SK-N-SH (cell line): ENCODE data around the gene SIDT1.

Experiments
- EP300 ChIP-seq, 2 experiments: IDR thresholded peaks; 2 replicates each; pipeline versions ENCODE4 v1.4.0 to v1.6.1; 2012; ENCODE audit warnings: borderline replicate concordance in 1 of 2, low read depth in 1 of 2, low read length in 1 of 2
- MXI1 ChIP-seq: IDR thresholded peaks from 2 replicates; pipeline ENCODE4 v1.6.1; 2012; ENCODE audit warnings: mild to moderate bottlenecking, low read depth, low read length, improper control_type of control experiment
- NFIC ChIP-seq: IDR thresholded peaks from 2 replicates; pipeline ENCODE4 v1.4.0; 2012; ENCODE audit warnings: borderline replicate concordance
- POLR2AphosphoS5 ChIP-seq: IDR thresholded peaks from 2 replicates; pipeline ENCODE4 v1.6.1; 2012; ENCODE audit warnings: low read depth, low read length
- RAD21 ChIP-seq: IDR thresholded peaks from 2 replicates; pipeline ENCODE4 v1.6.1; 2012; ENCODE audit warnings: mild to moderate bottlenecking, low read length
- SIN3A ChIP-seq: IDR thresholded peaks from 2 replicates; pipeline ENCODE4 v1.6.1; 2012; ENCODE audit warnings: low read depth, mild to moderate bottlenecking, low read length, moderate library complexity, borderline replicate concordance
- TCF12 ChIP-seq: IDR thresholded peaks from 2 replicates; pipeline ENCODE4 v1.4.0; 2012
- TEAD4 ChIP-seq: IDR thresholded peaks from 2 replicates; pipeline ENCODE4 v1.4.0; 2012; ENCODE audit warnings: mild to moderate bottlenecking, borderline replicate concordance; ENCODE audit not compliant: insufficient read depth
- YY1 ChIP-seq: IDR thresholded peaks from 2 replicates; pipeline ENCODE4 v1.4.0; 2012; ENCODE audit warnings: low read depth, mild to moderate bottlenecking
- TF ChIP-seq, protein P1 (sequence below): IDR thresholded peaks from 2 replicates; pipeline ENCODE4 v1.6.1; 2012; ENCODE audit warnings: mild to moderate bottlenecking, low read depth, low read length, moderate library complexity
- TF ChIP-seq, protein P2 (sequence below): fragments of 200-600 bp; sonication (generic); IDR thresholded peaks from 2 replicates; pipeline ENCODE4 v1.6.1; 2017; ENCODE audit warnings: antibody characterized with exemption, mild to moderate bottlenecking, moderate library complexity
- TF ChIP-seq, protein P3 (sequence below): IDR thresholded peaks from 2 replicates; pipeline ENCODE4 v1.4.0; 2012; ENCODE audit warnings: low read depth, borderline replicate concordance

DNA sequence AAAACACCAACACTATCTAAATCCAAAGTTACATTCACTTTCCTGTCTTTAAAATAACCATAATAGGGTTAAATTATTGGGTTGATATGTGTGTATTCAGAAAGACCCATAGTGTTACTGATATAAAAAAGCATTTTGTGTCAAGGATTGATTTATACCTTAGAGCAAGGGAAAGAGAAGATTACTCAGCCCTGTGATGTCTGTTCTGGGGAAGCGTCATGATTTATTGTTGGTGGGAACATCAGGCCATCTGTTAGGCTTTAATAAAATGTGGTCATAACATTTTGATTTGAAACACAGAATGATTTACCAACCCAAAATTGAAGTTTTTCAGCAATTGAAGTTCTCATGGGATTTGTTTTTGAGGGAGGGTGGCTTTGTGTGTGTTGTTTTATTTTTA, 33.2 kb downstream of the SIDT1 start:
- TF ChIP-seq, protein P1, sequence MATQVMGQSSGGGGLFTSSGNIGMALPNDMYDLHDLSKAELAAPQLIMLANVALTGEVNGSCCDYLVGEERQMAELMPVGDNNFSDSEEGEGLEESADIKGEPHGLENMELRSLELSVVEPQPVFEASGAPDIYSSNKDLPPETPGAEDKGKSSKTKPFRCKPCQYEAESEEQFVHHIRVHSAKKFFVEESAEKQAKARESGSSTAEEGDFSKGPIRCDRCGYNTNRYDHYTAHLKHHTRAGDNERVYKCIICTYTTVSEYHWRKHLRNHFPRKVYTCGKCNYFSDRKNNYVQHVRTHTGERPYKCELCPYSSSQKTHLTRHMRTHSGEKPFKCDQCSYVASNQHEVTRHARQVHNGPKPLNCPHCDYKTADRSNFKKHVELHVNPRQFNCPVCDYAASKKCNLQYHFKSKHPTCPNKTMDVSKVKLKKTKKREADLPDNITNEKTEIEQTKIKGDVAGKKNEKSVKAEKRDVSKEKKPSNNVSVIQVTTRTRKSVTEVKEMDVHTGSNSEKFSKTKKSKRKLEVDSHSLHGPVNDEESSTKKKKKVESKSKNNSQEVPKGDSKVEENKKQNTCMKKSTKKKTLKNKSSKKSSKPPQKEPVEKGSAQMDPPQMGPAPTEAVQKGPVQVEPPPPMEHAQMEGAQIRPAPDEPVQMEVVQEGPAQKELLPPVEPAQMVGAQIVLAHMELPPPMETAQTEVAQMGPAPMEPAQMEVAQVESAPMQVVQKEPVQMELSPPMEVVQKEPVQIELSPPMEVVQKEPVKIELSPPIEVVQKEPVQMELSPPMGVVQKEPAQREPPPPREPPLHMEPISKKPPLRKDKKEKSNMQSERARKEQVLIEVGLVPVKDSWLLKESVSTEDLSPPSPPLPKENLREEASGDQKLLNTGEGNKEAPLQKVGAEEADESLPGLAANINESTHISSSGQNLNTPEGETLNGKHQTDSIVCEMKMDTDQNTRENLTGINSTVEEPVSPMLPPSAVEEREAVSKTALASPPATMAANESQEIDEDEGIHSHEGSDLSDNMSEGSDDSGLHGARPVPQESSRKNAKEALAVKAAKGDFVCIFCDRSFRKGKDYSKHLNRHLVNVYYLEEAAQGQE: no peak
- no peak for TF ChIP-seq NFIC
- TF ChIP-seq, protein P2, sequence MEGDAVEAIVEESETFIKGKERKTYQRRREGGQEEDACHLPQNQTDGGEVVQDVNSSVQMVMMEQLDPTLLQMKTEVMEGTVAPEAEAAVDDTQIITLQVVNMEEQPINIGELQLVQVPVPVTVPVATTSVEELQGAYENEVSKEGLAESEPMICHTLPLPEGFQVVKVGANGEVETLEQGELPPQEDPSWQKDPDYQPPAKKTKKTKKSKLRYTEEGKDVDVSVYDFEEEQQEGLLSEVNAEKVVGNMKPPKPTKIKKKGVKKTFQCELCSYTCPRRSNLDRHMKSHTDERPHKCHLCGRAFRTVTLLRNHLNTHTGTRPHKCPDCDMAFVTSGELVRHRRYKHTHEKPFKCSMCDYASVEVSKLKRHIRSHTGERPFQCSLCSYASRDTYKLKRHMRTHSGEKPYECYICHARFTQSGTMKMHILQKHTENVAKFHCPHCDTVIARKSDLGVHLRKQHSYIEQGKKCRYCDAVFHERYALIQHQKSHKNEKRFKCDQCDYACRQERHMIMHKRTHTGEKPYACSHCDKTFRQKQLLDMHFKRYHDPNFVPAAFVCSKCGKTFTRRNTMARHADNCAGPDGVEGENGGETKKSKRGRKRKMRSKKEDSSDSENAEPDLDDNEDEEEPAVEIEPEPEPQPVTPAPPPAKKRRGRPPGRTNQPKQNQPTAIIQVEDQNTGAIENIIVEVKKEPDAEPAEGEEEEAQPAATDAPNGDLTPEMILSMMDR: no peak
- no peak for TF ChIP-seq POLR2AphosphoS5
- TF ChIP-seq YY1: no peak
- no peak for TF ChIP-seq MXI1
- TF ChIP-seq, protein P3, sequence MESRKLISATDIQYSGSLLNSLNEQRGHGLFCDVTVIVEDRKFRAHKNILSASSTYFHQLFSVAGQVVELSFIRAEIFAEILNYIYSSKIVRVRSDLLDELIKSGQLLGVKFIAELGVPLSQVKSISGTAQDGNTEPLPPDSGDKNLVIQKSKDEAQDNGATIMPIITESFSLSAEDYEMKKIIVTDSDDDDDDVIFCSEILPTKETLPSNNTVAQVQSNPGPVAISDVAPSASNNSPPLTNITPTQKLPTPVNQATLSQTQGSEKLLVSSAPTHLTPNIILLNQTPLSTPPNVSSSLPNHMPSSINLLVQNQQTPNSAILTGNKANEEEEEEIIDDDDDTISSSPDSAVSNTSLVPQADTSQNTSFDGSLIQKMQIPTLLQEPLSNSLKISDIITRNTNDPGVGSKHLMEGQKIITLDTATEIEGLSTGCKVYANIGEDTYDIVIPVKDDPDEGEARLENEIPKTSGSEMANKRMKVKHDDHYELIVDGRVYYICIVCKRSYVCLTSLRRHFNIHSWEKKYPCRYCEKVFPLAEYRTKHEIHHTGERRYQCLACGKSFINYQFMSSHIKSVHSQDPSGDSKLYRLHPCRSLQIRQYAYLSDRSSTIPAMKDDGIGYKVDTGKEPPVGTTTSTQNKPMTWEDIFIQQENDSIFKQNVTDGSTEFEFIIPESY: no peak
- no peak for TF ChIP-seq TCF12
- TF ChIP-seq RAD21: no peak
- TF ChIP-seq TEAD4: no peak
- no peak for TF ChIP-seq SIN3A
- no peak for TF ChIP-seq EP300 (IDR thresholded peaks at IDR 0.05; ENCODE audit: borderline replicate concordance in 1 of 2, low read depth in 1 of 2, low read length in 1 of 2)
